Trophoblast cell (in vitro differentiated cells and primary cell): Measurements from ENCODE around the gene TCF12.
A peak's percentile ranks its signal among the peaks of the same experiment; 100 is the strongest.

Experiments
- DNase-seq, 2 donors: peaks; one replicate each; pipeline ENCODE4 v3.0.0-alpha.2; 2016
- H2AFZ ChIP-seq: 2 replicates; pipeline ENCODE4 v1.6.1; 2013; ENCODE audit warnings: low read length, moderate library complexity, mild to moderate bottlenecking; ENCODE audit not compliant: insufficient read depth, poor library complexity
- H2AK5ac ChIP-seq: 2 replicates; pipeline ENCODE4 v1.6.1; 2013; ENCODE audit warnings: mild to moderate bottlenecking, low read length
- H2BK120ac ChIP-seq: 2 replicates; pipeline ENCODE4 v1.6.1; 2013; ENCODE audit warnings: low read length, mild to moderate bottlenecking, moderate library complexity; ENCODE audit not compliant: insufficient read depth, poor library complexity
- H2BK12ac ChIP-seq: 2 replicates; pipeline ENCODE4 v1.6.1; 2013; ENCODE audit warnings: mild to moderate bottlenecking, low read length, moderate library complexity
- H2BK5ac ChIP-seq: 2 replicates; pipeline ENCODE4 v1.6.1; 2013; ENCODE audit warnings: low read length, low read depth, moderate library complexity, mild to moderate bottlenecking; ENCODE audit not compliant: poor library complexity
- H3K14ac ChIP-seq: 2 replicates; pipeline ENCODE4 v1.6.1; 2013; ENCODE audit warnings: mild to moderate bottlenecking, low read length
- H3K18ac ChIP-seq: 2 replicates; pipeline ENCODE4 v1.6.1; 2013; ENCODE audit warnings: mild to moderate bottlenecking, low read length
- H3K23ac ChIP-seq: 2 replicates; pipeline ENCODE4 v1.6.1; 2013; ENCODE audit warnings: low read length
- H3K27ac ChIP-seq: 2 replicates; pipeline ENCODE4 v1.5.1; 2013; ENCODE audit warnings: low read depth, mild to moderate bottlenecking, inconsistent platforms, low read length, moderate library complexity
- H3K27me3 ChIP-seq: 2 replicates; pipeline ENCODE4 v1.6.1; 2013; ENCODE audit warnings: inconsistent platforms, mild to moderate bottlenecking, low read length, moderate library complexity; ENCODE audit not compliant: insufficient read depth
- H3K36me3 ChIP-seq, 2 experiments: 1 replicate in 1 of 2; 2 replicates in 1 of 2; pipeline ENCODE4 v1.6.1; 2013; ENCODE audit warnings: low read length in 2 of 2, mild to moderate bottlenecking in 2 of 2, moderate library complexity in 1 of 2; ENCODE audit not compliant: insufficient read depth in 2 of 2, control insufficient read depth in 1 of 2
- H3K4ac ChIP-seq: 2 replicates; pipeline ENCODE4 v1.6.1; 2013; ENCODE audit warnings: low read depth, mild to moderate bottlenecking, low read length, moderate library complexity
- H3K4me1 ChIP-seq, 2 experiments: 1 replicate in 1 of 2; 2 replicates in 1 of 2; pipeline ENCODE4 v1.6.1; 2013; ENCODE audit warnings: low read length in 2 of 2, mild to moderate bottlenecking in 2 of 2, moderate library complexity in 1 of 2; ENCODE audit not compliant: insufficient read depth in 2 of 2, control insufficient read depth in 1 of 2
- H3K4me2 ChIP-seq: 2 replicates; pipeline ENCODE4 v1.6.1; 2013; ENCODE audit warnings: inconsistent platforms, mild to moderate bottlenecking, low read length, moderate library complexity
- H3K4me3 ChIP-seq: 2 replicates; pipeline ENCODE4 v1.5.1; 2013; ENCODE audit warnings: mild to moderate bottlenecking, low read depth, low read length, inconsistent platforms
- H3K79me1 ChIP-seq: one replicate; pipeline ENCODE4 v1.6.1; 2013; ENCODE audit warnings: low read length
- H3K79me2 ChIP-seq: 2 replicates; pipeline ENCODE4 v1.6.1; 2013; ENCODE audit warnings: low read length, mild to moderate bottlenecking; ENCODE audit not compliant: control insufficient read depth, insufficient read depth, poor library complexity
- H3K9ac ChIP-seq: 2 replicates; pipeline ENCODE4 v1.6.1; 2013; ENCODE audit warnings: mild to moderate bottlenecking, low read length
- H3K9me3 ChIP-seq: 2 replicates; pipeline ENCODE4 v1.6.1; 2013; ENCODE audit warnings: low read depth, mild to moderate bottlenecking, control low read depth, inconsistent platforms, low read length; ENCODE audit not compliant: insufficient read depth
- H4K12ac ChIP-seq: 2 replicates; pipeline ENCODE4 v1.6.1; 2013; ENCODE audit warnings: low read depth, mild to moderate bottlenecking, low read length, moderate library complexity
- H4K8ac ChIP-seq: 2 replicates; pipeline ENCODE4 v1.6.1; 2013; ENCODE audit warnings: low read depth, mild to moderate bottlenecking, low read length, moderate library complexity
- H4K91ac ChIP-seq: one replicate; pipeline ENCODE4 v1.6.1; 2013; ENCODE audit warnings: low read depth, mild to moderate bottlenecking, low read length, moderate library complexity
- WGBS: extraction: QIAGEN DNeasy Blood & Tissue Kit; methylation state at CpG from one replicate; pipeline ENCODE4 v1.1.7; 2013; ENCODE audit warnings: missing lambda C conversion rate; ENCODE audit not compliant: insufficient read length, insufficient coverage; ENCODE audit errors: extremely low coverage; 5-methylcytosine and 5-hydroxymethylcytosine counted together

Gene TCF12

DNA sequence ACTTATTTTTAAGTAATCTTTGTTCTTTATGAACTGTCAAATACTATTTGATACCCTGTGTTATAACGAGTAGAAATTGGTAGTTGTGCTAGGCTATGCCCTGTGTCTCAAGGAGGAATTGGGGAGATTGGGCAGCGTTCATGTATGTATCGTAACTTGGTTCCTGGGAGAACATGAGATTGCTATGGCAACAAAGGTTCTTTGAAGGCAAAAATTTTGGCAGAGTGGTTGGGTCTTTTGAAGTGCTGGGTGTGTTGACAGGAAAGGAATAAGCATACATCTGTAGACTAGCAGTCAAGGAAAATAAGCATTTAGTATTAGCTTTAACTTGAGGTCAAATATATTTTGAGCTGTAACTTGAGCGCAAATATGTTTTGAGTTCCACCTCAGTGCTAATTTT lies 45.3 kb downstream of the TCF12 start:
- H3K4me1 ChIP-seq, result peaks cover 0 to 5% of the 10 kb centered on the region in 2 experiments
- no peak overlapping the region for H3K9ac ChIP-seq
- no peaks in the 10 kb centered on the region for H3K79me1 ChIP-seq
- H2AK5ac ChIP-seq, result no peak overlapping the region
- no peaks in the 10 kb centered on the region for H3K9me3 ChIP-seq
- H4K8ac ChIP-seq, result no peak overlapping the region
- H2AFZ ChIP-seq, result no peak overlapping the region
- H3K4me3 ChIP-seq, result no peak overlapping the region
- no peak overlapping the region for H4K91ac ChIP-seq
- no peak overlapping the region for H2BK12ac ChIP-seq
- no peaks in the 10 kb centered on the region for H3K27me3 ChIP-seq
- no peaks in the 10 kb centered on the region for H3K36me3 ChIP-seq
- no peak overlapping the region for H3K4ac ChIP-seq
- WGBS, result no CpG with 5 or more reads among the region's 4 CpGs
- H2BK5ac ChIP-seq, result no peak overlapping the region
- no peak overlapping the region for H2BK120ac ChIP-seq
- H3K27ac ChIP-seq, result no peak overlapping the region
- H3K14ac ChIP-seq, result no peak overlapping the region
- no peak overlapping the region for H3K18ac ChIP-seq
- DNase-seq, result no peak
- no peaks in the 10 kb centered on the region for H3K79me2 ChIP-seq
- H3K4me2 ChIP-seq, result no peak overlapping the region
- no peak overlapping the region for H4K12ac ChIP-seq
- no peak overlapping the region for H3K23ac ChIP-seq

DNA sequence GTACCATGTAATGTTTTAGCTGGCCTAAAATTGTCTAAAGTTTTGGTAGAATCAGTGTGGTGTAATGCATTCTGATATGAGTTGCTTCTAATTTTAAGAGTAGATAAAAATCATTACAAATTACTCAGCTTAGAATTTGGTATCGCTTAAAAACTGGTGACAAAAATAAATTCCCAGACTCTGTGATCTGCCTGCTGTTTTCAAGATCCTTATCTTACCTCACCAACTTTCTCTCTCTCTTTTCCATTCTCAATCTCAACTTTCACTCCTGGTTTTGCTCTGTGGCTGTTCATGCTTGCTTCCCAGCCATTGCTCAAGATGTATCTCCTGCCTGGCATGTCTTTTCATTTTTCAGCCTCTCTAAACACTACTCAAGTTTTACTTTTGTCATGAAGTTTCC lies 45.7 kb downstream of the TCF12 start:
- no CpG with 5 or more reads among the region's 1 CpG for WGBS
- no peaks in the 10 kb centered on the region for H3K9me3 ChIP-seq

DNA sequence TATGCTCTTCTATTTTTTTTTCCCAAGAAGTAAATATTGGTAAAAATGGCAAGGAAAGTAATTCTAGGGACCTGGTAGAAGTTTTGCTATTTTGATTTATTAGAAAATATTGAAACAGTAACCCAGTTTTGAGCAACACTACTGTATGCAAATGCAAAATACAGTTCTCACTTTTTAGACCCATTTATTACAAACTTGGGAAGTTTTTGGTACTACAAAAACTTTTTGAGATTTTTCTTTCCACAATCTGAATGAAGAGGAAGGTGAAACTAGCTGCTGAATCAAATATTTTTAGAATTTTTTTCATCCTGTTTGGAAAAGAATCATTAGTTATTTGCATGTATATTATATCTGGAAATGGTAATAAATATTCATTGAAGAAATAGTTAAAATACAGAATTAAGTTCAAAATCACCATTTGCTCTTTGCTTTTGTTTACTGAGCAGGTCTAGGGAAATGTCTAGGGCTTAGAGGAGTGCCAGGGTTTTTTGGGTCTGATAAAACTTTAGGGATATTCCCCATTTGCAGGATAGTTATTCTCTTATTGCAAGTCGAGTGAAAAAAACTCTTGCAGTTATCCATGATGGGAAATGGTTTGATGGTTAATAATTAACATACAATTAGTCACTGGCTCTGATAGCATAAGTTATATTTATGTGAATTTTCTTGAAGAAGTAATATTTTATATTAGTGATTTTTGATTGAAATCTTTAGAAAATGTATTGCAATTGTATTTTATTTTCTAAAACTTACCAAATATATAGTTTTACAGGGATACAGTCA lies 47.0 kb downstream of the TCF12 start:
- H4K12ac ChIP-seq, result no peak overlapping the region
- H3K9me3 ChIP-seq, result no peaks in the 10 kb centered on the region
- no peak overlapping the region for H2BK12ac ChIP-seq
- H3K9ac ChIP-seq, result no peak overlapping the region
- H4K91ac ChIP-seq, result no peak overlapping the region
- no CpG with 5 or more reads among the region's 1 CpG for WGBS
- no peak overlapping the region for H3K14ac ChIP-seq
- H2BK5ac ChIP-seq, result no peak overlapping the region
- H3K4me3 ChIP-seq, result no peak overlapping the region
- H2BK120ac ChIP-seq, result no peak overlapping the region
- H3K36me3 ChIP-seq, result no peaks in the 10 kb centered on the region
- no peak overlapping the region for H3K27ac ChIP-seq
- H2AFZ ChIP-seq, result no peak overlapping the region
- H3K4me2 ChIP-seq, result no peak overlapping the region
- H3K79me1 ChIP-seq, result no peaks in the 10 kb centered on the region
- H3K79me2 ChIP-seq, result no peaks in the 10 kb centered on the region
- H3K4me1 ChIP-seq, result peaks cover 0 to 6% of the 10 kb centered on the region in 2 experiments
- H3K27me3 ChIP-seq, result no peaks in the 10 kb centered on the region
- no peak overlapping the region for H4K8ac ChIP-seq
- H3K18ac ChIP-seq, result no peak overlapping the region
- H2AK5ac ChIP-seq, result no peak overlapping the region
- H3K4ac ChIP-seq, result no peak overlapping the region
- H3K23ac ChIP-seq, result no peak overlapping the region
- no peak for DNase-seq

More for the DNA sequence above, 45.7 kb downstream of the TCF12 start:
- H3K79me2 ChIP-seq, result no peaks in the 10 kb centered on the region
- H3K9ac ChIP-seq, result no peak overlapping the region
- no peak overlapping the region for H3K4ac ChIP-seq
- H3K23ac ChIP-seq, result no peak overlapping the region
- H2BK120ac ChIP-seq, result no peak overlapping the region
- no peak overlapping the region for H2AK5ac ChIP-seq
- H3K36me3 ChIP-seq, result no peaks in the 10 kb centered on the region
- H4K12ac ChIP-seq, result no peak overlapping the region
- no peak overlapping the region for H3K18ac ChIP-seq
- no peak overlapping the region for H2AFZ ChIP-seq
- no peak overlapping the region for H2BK12ac ChIP-seq
- H2BK5ac ChIP-seq, result no peak overlapping the region
- H3K27me3 ChIP-seq, result no peaks in the 10 kb centered on the region
- DNase-seq, result peak; percentile 17 to 60
- no peak overlapping the region for H4K91ac ChIP-seq
- peaks cover 0 to 6% of the 10 kb centered on the region in 2 experiments for H3K4me1 ChIP-seq
- no peak overlapping the region for H3K14ac ChIP-seq
- no peak overlapping the region for H3K4me2 ChIP-seq
- no peaks in the 10 kb centered on the region for H3K79me1 ChIP-seq
- H3K4me3 ChIP-seq, result no peak overlapping the region
- no peak overlapping the region for H4K8ac ChIP-seq
- no peak overlapping the region for H3K27ac ChIP-seq

DNA sequence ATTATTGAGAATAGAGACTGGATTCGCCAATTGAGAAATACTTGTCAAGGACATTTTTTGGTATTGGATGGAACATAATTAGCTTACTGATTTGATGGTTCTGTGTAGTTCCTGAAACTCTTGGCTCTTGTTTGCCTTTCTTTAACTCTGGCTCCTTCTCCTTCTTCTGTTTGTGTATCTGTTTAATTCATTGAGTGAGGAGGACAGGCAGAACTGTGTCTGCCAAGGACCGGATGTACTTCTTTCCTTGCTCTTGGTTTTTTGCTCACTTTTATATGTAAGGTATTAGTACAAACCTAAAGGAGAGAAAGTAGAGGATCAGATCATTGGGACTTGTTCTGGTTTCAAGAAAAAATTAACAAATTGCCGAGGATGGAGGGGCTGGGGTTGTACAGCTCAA lies 48.9 kb downstream of the TCF12 start:
- Histone ChIP-seq H3K79me2 (no peaks in the 10 kb centered on the region), H3K4ac (peak overlapping the region; percentile 95), H4K91ac (no peak overlapping the region), H3K4me2 (no peak overlapping the region), H2BK12ac (no peak overlapping the region), H3K9me3 (no peaks in the 10 kb centered on the region), H3K14ac (no peak overlapping the region), H3K27me3 (no peaks in the 10 kb centered on the region), H3K23ac (no peak overlapping the region), H2AFZ (no peak overlapping the region), H3K4me3 (no peak overlapping the region), H3K9ac (no peak overlapping the region), H2BK5ac (no peak overlapping the region), H2BK120ac (no peak overlapping the region), H4K12ac (no peak overlapping the region), H3K36me3 (no peaks in the 10 kb centered on the region), H4K8ac (no peak overlapping the region), H2AK5ac (no peak overlapping the region), H3K27ac (no peak overlapping the region), H3K79me1 (no peaks in the 10 kb centered on the region), H3K18ac (no peak overlapping the region), H3K4me1 (peaks cover 0 to 6% of the 10 kb centered on the region in 2 experiments)
- no peak for DNase-seq
- no CpG with 5 or more reads among the region's 3 CpGs for WGBS
